ENCODE measurements around the gene ZDHHC5. TPM values are rescaled to one million over a fixed set of nuclear protein-coding genes. Genes with fewer than 3 reads are reported as not detected.
A peak's percentile ranks its signal among the peaks of the same experiment; 100 is the strongest.
"Not testable (repeated sequence)": the region's sequence is repeated elsewhere in the genome, so short reads cannot be mapped to it uniquely, and the experiment has no call there.

ZDHHC5 gene
- total RNA-seq, 1 experiment from 2014 or later: 51.6 TPM

DNA sequence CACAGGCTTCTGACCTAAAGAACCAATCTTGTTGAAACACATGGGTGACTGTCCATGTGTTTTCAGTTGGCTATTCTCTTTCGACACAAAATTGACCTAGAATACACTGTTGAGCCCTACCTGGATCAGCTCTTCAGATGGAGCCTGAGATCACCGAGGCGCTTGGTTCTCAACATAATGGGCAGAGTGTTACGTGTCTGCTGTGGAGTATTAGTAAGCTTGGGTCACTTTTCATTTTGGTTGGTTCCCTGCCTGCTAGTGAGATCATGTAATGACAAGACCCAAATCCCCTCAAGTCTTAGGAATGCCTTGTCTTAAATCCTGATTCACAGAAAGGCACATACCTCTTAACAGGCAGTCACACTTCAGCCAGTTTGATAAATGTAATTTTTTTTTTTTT, 35.4 kb downstream of the ZDHHC5 start (continued):
- TF ChIP-seq, protein P1, sequence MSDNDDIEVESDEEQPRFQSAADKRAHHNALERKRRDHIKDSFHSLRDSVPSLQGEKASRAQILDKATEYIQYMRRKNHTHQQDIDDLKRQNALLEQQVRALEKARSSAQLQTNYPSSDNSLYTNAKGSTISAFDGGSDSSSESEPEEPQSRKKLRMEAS (CRISPR knock-in tag; IDR thresholded peaks at IDR 0.05): no peak
- TF ChIP-seq, protein P2, sequence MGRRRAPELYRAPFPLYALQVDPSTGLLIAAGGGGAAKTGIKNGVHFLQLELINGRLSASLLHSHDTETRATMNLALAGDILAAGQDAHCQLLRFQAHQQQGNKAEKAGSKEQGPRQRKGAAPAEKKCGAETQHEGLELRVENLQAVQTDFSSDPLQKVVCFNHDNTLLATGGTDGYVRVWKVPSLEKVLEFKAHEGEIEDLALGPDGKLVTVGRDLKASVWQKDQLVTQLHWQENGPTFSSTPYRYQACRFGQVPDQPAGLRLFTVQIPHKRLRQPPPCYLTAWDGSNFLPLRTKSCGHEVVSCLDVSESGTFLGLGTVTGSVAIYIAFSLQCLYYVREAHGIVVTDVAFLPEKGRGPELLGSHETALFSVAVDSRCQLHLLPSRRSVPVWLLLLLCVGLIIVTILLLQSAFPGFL (CRISPR knock-in tag; IDR thresholded peaks at IDR 0.05; ENCODE audit: borderline replicate concordance): no peak
- no peak for TF ChIP-seq ZNF317 (CRISPR knock-in tag; IDR thresholded peaks at IDR 0.05; ENCODE audit: borderline replicate concordance, low read depth)
- TF ChIP-seq, protein P3, sequence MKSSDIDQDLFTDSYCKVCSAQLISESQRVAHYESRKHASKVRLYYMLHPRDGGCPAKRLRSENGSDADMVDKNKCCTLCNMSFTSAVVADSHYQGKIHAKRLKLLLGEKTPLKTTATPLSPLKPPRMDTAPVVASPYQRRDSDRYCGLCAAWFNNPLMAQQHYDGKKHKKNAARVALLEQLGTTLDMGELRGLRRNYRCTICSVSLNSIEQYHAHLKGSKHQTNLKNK (CRISPR knock-in tag; IDR thresholded peaks at IDR 0.05): no peak
- TF ChIP-seq NR3C1 (CRISPR knock-in tag; conservative IDR thresholded peaks at IDR 0.05; ENCODE audit: low read depth): no peak
- TF ChIP-seq, protein P4, sequence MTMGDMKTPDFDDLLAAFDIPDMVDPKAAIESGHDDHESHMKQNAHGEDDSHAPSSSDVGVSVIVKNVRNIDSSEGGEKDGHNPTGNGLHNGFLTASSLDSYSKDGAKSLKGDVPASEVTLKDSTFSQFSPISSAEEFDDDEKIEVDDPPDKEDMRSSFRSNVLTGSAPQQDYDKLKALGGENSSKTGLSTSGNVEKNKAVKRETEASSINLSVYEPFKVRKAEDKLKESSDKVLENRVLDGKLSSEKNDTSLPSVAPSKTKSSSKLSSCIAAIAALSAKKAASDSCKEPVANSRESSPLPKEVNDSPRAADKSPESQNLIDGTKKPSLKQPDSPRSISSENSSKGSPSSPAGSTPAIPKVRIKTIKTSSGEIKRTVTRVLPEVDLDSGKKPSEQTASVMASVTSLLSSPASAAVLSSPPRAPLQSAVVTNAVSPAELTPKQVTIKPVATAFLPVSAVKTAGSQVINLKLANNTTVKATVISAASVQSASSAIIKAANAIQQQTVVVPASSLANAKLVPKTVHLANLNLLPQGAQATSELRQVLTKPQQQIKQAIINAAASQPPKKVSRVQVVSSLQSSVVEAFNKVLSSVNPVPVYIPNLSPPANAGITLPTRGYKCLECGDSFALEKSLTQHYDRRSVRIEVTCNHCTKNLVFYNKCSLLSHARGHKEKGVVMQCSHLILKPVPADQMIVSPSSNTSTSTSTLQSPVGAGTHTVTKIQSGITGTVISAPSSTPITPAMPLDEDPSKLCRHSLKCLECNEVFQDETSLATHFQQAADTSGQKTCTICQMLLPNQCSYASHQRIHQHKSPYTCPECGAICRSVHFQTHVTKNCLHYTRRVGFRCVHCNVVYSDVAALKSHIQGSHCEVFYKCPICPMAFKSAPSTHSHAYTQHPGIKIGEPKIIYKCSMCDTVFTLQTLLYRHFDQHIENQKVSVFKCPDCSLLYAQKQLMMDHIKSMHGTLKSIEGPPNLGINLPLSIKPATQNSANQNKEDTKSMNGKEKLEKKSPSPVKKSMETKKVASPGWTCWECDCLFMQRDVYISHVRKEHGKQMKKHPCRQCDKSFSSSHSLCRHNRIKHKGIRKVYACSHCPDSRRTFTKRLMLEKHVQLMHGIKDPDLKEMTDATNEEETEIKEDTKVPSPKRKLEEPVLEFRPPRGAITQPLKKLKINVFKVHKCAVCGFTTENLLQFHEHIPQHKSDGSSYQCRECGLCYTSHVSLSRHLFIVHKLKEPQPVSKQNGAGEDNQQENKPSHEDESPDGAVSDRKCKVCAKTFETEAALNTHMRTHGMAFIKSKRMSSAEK (CRISPR knock-in tag; IDR thresholded peaks at IDR 0.05; ENCODE audit: borderline replicate concordance): no peak

DNA sequence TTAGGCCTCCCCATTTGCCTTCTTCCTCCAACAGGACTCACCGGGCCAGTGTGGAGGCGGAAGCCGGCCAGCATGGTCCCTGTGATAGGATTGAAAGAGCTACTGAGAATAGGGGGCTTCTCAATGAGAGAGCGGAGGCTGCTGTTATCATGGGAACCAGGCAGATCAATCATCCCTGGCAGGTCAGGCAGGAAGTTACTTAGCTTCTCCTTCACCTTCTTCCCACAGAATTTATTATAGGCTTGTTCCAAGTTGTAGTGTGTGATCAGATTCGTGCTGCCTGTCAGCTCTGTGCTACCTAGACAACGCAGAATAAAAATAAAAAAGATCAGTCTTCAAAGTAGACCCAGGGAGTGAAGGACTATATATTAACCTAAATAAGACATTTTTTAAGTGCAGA, 37.0 kb downstream of the ZDHHC5 start:
- Mint-ChIP-seq H3K36me3 (peaks cover 32% of the 10 kb centered on the region), H3K4me1 (no peaks in the 10 kb centered on the region), H3K9me3 (no peaks in the 10 kb centered on the region), H3K27ac (peak overlapping the region; percentile 41; the same call in 1 of the 2 replicates), H3K4me3 (no peak overlapping the region), H3K27me3 (ENCODE audit: low read depth) (no peaks in the 10 kb centered on the region)
- no peak for DNase-seq (ENCODE audit: low spot score)
- TF ChIP-seq, protein P5, sequence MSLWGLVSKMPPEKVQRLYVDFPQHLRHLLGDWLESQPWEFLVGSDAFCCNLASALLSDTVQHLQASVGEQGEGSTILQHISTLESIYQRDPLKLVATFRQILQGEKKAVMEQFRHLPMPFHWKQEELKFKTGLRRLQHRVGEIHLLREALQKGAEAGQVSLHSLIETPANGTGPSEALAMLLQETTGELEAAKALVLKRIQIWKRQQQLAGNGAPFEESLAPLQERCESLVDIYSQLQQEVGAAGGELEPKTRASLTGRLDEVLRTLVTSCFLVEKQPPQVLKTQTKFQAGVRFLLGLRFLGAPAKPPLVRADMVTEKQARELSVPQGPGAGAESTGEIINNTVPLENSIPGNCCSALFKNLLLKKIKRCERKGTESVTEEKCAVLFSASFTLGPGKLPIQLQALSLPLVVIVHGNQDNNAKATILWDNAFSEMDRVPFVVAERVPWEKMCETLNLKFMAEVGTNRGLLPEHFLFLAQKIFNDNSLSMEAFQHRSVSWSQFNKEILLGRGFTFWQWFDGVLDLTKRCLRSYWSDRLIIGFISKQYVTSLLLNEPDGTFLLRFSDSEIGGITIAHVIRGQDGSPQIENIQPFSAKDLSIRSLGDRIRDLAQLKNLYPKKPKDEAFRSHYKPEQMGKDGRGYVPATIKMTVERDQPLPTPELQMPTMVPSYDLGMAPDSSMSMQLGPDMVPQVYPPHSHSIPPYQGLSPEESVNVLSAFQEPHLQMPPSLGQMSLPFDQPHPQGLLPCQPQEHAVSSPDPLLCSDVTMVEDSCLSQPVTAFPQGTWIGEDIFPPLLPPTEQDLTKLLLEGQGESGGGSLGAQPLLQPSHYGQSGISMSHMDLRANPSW (CRISPR knock-in tag; conservative IDR thresholded peaks at IDR 0.05; ENCODE audit: low read depth): no peak
- TF ChIP-seq SP1 (CRISPR knock-in tag; conservative IDR thresholded peaks at IDR 0.05) (no peak), ZNF671 (CRISPR knock-in tag; IDR thresholded peaks at IDR 0.05) (no peak), EMX1 (CRISPR knock-in tag; IDR thresholded peaks at IDR 0.05) (no peak), TEAD1 (CRISPR knock-in tag; IDR thresholded peaks at IDR 0.05) (no peak), OVOL2 (CRISPR knock-in tag; IDR thresholded peaks at IDR 0.05; ENCODE audit: borderline replicate concordance) (no peak), TEAD4 (CRISPR knock-in tag; IDR thresholded peaks at IDR 0.05) (no peak), MYBL2 (CRISPR knock-in tag; IDR thresholded peaks at IDR 0.05) (no peak), RELA (CRISPR knock-in tag; IDR thresholded peaks at IDR 0.05; ENCODE audit: borderline replicate concordance) (no peak), ETV6 (CRISPR knock-in tag; IDR thresholded peaks at IDR 0.05) (no peak)
- TF ChIP-seq, protein P6, sequence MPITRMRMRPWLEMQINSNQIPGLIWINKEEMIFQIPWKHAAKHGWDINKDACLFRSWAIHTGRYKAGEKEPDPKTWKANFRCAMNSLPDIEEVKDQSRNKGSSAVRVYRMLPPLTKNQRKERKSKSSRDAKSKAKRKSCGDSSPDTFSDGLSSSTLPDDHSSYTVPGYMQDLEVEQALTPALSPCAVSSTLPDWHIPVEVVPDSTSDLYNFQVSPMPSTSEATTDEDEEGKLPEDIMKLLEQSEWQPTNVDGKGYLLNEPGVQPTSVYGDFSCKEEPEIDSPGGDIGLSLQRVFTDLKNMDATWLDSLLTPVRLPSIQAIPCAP (CRISPR knock-in tag; IDR thresholded peaks at IDR 0.05): no peak
- ChIA-PET CTCF (interaction anchor here (1.8 kb wide), 1 partner anchor 96 kb away, joined by 4 read pairs; no protein-coding TSS in a partner anchor), POLR2A (interaction anchor here (0.7 kb wide), 1 partner anchor 102 kb away, joined by 5 read pairs; no protein-coding TSS in a partner anchor)
- ATAC-seq: no peak

DNA sequence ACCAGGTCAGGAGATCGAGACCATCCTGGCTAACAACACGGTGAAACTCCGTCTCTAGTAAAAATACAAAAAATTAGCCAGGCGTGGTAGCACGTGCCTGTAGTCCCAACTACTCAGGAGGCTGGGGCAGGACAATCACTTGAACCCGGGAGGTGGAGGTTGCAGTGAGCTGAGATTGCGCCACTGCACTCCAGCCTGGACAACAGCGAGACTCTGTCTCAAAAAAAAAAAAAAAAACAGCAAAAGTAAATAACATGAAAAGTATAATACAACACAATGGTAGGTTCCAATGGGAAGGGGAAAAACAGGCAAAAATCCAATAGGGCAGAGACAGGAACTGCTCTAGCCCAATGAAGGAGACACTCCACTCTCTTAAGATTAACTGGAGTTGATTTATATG, 37.5 kb downstream of the ZDHHC5 start:
- H3K4me3 Mint-ChIP-seq; H3K9me3 Mint-ChIP-seq; H3K27ac Mint-ChIP-seq; DNase-seq (ENCODE audit: low spot score); H3K27me3 Mint-ChIP-seq (ENCODE audit: low read depth); H3K4me1 Mint-ChIP-seq; ATAC-seq: not testable (repeated sequence)
- ChIA-PET POLR2A (interaction anchor here (0.7 kb wide), 1 partner anchor 101 kb away, joined by 5 read pairs; no protein-coding TSS in a partner anchor), CTCF (interaction anchor here (1.8 kb wide), 1 partner anchor 95 kb away, joined by 4 read pairs; no protein-coding TSS in a partner anchor)
- H3K36me3 Mint-ChIP-seq: peaks cover 29% of the 10 kb centered on the region

Data from WTC11 (cell line).